HuH-7 (cell line): ENCODE results near the gene LUC7L3.
A peak's percentile ranks its signal among the peaks of the same experiment; 100 is the strongest.

ENCODE experiments used
- DNase-seq: peaks from one replicate; pipeline ENCODE4 v3.0.0; 2011; ENCODE audit warnings: low spot score

LUC7L3 gene

DNA sequence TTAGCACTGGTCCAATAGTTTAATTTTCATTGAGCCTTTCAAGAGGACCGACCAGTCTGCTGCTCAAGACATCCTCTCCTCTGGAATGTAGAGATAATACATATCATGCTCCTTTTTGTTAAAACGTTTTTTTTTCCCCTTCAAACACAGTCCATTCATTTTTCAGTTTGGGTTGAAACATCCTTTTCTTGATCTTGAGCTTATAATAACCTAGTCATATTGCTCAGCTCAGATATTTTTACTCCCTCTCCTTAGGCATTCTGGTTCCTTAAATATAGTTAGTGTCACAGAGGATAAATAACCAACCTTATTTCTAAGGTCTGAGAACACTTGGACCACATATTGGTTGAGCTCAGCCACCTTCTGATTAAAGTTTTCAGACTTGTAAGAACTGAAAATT lies 35.1 kb downstream of the LUC7L3 start:
- DNase-seq = no peak

DNA sequence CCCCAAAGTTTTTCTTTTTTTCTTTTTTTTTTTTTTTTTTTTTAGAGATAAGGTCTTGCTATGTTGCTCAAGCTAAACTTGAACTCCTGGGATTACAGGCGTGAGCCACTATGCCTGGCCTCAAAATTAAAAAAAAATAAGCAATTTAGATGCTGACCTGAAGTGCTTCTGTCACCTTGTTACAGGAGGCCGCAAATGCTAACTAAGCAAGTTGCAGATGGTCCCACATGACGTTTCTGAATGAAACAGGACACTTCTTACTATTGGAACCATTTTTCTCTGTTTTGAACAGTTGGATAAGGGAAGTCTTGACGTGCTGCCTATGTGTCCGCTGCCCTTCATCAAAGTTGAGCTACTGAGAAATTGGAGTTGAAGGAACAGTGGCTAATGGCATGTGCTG lies 39.1 kb downstream of the LUC7L3 start:
- no peak for DNase-seq

DNA sequence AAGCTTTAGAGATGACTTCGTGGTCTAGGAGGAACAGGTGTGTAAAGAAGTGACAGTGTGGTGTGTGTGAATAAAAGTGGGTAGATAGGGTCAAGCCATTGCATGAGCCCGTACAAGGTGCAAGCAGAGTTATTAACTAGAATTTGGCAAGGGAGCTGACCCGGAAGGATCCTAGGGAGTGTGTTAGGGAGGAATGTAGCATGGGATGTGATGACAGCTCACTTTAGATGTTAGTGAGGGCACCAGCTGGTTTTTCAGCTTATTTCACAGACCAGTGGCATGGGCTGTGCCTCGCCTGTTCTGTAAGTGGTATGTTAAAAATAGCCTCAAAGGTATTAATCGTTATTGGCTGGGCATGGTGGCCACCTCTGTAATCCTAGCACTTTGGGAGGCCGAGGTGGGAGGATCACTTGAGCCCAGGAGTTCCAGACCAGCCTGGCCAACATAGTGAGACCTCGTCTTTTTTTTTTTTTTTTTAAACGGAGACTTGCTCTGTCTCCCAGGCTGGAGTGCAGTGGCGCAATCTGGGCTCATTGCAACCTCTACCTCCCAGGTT lies 39.7 kb downstream of the LUC7L3 start:
- no peak for DNase-seq

DNA sequence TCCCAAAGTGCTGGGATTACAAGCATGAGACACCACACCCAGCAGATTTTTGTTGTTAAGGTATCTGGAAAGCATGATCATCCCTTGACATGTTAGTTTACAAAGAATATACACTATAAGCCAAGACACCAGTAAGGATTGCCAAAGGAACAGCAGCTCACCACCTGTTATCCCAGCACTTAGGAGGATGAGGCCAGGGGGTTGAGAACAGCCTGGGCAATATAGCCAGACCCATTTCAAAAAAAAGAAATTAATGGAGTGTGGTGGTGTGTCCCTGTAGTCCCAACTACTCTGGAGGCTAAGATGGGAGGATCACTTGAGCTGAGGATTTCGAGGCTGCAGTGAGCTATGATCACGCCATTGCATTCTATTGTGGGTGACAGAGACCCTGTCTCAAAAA lies 42.8 kb downstream of the LUC7L3 start:
- no peak for DNase-seq

DNA sequence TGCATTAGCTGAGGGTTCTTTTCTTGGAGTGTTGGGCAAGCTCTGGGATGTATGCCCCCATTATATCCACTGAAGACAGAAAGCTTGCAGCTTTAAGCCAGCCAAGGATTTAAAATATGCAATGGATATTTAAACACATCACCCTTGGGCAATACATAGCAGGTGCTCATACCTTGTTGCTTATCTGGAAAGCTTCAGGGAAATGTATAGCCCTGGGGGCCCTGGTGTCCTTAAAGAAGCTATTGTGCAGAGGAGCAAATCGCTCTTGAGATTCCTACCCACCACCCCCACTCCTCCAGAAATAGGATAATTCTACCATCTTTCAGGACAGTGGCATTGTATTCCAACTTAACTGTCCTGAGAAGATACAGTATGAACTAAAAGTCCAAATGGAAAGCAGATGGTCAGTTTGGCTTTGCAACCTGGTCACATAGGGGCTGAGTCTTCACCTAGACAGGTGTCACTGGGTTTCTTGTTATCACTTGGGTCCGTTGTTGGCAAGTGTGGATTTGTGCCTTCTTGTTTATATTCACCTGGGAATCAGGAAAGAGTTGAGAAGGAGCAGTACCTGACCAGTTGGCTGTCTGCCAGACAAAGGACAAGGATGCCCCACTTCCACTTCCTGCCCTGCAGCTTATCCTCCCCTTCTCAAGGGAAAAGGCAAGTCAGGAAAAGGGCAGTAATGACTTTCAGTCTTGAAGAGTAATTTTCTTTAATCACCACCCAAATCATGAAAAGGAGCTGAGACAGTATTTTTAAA lies 44.5 kb downstream of the LUC7L3 start:
- DNase-seq = no peak

DNA sequence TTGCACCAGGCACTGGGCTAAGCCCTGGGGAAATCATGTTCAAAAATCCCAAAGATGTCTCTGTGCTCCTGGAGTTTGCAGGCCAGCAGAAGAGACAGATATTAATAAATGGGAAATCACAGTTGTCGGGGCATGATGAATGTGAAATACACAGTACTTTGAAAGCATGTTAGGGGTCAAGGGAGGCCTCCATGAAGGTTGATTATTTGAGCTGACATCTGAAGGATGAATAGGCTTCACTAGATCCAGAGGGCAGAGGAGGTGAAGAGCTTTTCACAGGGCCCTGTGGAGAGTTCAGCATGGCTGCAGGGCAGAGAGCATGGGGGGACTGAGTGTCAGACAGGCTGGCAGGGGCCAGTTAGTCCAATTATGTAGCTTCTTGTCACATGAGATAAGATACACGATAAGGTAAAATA lies 45.3 kb downstream of the LUC7L3 start:
- DNase-seq = no peak

DNA sequence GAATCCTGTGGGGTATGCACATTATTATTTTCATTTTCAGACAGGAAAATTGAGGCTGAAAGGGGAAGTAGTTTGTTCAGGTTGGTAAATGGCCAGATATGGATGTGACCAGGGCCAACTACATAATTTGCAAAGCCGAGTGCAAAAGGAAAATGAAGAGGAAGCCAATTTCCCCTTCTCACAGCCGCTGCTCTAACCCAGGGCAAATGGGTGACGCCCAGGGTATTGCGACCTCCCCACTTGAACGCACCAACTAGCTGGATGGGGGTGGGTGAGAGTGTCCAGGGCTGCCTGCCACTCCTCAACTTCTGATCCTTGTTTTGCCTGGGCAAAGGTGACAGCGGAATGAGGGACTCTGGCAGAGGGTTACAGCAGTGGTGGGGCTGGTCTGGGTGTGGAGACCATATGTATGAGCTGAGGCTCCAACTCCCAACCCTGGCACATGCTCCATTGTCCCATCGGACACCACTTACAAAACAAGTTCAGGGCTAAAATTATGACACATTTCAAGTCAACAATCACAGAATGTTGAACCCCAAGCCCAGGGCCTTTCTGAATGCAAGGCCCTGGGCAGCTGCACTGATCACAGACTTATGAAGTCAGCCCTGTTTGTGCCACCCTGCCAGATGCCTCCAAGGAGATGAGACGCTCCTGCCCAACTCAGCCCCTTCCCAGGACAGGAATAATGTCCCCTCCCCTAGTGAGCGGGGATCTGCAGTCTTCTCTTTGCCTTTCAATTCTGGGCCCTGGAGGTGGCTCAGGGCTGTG lies 46.2 kb downstream of the LUC7L3 start:
- no peak for DNase-seq

DNA sequence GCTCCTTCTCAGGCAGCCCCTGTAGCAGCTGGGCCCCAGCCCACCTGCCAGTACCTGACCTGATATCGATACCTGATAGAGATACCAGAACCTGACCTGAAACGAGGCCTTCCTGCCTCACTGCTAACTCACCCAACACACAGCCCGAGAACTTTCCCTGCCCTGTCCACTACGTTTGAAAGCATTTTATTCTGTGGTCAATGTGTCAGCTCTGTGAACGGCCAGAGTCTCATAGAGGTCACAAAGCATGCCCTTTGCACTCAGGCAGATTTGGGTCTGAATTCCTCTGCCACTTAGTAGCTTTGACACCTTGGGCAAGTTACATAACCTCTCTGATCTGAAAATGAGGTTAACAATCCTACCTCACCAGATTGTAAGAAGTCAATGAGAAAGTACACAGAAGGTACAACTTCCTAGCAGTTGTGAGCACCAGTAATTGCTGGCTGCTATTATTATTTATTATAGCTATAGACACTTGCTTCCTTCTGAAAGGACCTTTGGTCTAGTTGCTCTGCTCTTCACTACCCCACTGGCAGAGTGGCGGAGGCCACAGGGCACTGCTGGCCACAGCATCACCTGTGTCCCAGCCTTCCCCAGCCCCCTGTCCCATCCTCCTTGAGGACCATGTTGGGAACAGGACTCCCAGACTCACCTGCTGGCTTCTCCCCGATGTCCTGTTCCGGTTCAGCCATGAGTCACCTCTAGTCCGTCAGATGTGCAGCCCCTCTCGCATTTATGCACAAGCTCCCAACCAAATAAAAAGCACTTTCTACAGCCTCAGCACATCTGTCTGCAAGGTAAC lies 47.0 kb downstream of the LUC7L3 start:
- DNase-seq = no peak

DNA sequence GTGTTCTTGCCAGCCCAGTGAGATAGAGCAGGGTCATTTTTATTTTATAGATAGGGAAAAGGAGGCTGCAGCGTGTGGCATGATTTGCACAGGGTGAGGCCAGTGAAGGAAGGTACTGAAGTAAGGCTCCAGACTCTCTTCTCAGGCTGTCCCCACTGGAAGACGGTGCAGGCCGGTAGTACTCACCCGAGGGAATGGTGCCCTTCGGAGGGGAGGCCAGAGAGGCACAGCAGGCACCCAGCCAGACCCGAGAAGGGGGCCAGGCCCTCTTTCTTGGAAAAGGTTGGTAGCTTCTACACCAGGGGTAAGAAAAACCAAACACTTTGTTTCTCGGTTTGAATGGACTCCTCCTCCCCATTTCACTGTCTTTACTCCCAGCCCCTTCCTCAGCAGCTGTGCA lies 47.6 kb downstream of the LUC7L3 start:
- no peak for DNase-seq

DNA sequence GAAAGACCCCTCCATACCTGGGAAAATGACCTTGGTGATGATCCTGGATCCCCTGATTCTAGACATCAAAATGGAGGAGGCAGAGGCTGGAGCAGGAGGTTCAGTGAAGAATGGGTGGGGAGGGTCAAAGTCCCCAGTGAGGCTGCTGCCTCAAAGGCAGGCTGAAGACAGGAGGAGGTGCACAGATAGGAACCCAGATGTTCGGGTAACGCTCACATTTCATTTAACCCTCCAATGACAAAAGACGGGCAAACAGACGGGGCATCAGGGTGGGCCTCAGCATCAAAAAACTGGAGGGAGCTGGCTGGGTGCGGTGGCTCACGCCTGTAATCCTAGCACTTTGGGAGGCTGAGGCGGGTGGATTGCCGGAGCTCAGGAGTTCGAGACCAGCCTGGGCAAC lies 48.0 kb downstream of the LUC7L3 start, which contains the start of gene ANKRD40CL:
Gene ANKRD40CL (minus strand): TSS at position 73 of the 400 bp plus-strand sequence. CDS start 605 bp downstream, outside the sequence.
- no peak for DNase-seq

DNA sequence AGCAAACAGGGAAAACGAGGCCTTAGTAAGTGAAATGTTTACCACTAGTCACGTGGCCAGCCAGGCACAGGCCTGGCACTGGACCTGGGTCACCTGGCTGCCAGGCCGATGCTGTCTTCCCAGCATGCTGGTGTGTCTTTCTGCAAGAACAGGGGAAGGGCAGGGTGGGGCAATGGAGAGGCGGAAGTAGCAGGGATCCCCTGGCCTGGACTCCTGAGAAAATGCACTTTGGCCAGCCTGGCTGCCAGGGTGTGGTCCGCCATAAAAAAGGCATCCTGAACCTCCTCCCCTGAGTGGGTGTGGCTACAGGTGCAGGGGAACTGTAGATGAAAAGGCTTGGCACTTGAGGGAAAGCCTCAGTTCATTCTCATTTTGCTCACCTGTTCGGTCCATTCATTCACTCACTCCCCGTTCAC lies 49.0 kb downstream of the LUC7L3 start:
- DNase-seq = peak; percentile 79

DNA sequence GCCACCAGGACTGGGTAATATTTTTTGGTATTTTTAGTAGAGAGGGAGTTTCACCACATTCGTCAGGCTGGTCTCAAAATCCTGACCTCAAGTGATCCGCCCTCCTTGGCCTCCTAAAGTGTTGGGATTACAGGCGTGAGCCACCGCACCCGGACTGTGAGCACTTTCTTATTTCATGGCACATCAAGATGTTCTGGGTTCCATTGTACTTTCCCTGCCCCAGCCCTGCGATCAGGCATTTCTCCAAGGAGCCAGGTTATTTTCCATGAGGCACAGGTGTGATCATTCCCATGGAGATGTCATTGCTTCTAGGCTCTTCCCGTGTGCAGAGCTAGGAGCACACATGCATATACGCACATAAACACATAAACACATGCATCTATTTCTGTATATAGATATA lies 50.5 kb downstream of the LUC7L3 start:
- no peak for DNase-seq

DNA sequence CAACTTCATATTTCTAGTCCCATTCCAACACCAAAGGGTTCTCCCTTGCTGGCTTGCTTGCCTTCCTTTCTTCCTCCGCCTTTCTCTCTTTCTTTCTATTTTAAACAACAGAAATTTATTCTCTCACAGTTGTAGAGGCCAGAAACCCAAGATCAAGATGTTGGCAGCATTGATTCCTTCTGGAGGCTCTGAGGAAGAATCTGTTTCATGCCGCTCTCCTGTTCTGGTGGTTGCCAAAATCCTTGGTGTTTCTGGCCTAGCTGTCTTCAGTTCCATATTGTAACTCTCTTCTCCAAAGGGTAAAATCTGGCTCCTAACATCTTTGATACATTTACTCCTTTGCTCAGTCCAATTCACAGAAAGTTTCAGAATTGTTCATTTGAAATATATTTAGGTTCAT lies 50.9 kb downstream of the LUC7L3 start:
- no peak for DNase-seq

DNA sequence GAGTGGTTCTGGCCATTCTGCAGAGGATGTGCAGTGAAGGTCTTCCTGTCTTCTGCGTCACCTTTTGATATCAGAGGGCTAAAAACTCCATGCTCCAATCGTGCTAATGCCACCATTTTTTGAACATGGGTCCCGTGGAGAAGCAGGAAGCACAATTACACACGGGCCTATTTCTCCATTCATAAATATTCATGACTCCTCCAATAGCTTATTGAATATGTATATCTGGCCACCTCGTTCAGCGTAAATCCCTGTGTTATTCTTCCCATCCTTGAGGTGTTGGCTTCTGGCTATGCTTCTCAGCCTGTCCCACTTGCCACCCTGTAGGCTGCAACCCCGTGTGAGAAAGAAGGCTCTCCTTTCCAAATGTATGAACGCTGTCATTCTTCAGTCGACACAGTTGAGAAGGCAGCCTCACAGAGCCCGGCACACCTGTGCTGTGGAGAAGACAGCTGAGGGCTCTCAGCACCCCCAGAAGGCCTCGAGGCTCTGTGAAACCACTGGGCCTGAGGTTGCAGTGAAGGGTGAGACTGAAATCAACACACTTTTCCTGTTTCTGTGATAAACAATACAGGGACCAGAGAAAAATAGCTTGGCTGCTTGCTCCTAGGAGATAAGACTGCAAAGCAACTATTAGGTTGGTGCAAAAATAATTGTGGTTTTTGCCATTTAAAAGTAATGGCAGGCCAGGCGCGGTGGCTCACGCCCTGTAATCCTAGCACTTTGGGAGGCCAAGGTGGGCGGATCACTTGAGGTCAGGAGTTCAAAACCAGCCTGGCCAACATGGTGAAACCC lies 52.8 kb downstream of the LUC7L3 start:
- no peak for DNase-seq

DNA sequence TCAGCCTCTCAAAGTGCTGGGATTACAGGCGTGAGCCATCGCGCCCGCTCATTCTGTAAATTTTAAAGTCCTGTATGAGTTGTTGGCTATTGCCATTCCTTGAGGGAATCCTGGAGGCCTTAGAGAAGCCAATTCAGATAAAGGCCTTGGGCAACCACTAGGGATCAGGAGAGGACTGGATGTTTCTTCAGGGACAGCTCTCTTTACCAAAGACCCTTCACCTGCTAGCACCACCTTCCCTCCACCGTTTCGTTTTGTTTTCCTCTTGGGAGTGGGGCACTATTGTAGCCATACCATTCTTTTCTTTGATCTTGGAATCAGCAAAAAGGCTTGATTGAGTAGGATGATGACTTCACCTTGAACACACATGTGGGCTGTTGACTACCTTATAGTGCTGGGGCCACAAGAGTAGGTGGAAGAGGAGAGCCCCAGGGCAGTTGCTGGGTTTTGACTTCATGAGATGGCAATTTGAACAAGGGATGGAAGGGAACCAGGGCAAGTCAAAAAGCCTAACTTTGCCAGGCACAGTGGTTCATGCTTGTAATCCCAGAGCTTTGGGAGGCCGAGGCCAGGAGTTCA lies 54.9 kb downstream of the LUC7L3 start:
- DNase-seq = no peak

DNA sequence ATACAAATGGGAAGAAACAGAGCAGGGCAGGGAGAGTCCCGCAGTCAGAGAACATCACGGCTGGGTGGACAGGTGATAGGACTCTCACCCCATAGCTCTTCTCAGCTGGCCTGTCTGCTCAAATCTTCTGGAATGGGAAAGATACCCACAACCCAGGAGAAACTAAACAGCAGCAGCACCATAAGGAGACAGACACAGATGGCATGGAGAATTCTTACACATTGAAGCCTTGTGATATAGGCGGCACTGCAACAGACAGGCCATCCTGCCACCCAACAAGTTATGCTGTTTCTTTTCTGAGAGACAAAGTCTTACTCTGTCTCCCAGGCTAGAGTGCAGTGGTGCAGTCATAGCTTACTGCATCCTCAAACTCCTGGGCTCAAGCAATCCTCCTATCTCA lies 56.5 kb downstream of the LUC7L3 start:
- DNase-seq = no peak

DNA sequence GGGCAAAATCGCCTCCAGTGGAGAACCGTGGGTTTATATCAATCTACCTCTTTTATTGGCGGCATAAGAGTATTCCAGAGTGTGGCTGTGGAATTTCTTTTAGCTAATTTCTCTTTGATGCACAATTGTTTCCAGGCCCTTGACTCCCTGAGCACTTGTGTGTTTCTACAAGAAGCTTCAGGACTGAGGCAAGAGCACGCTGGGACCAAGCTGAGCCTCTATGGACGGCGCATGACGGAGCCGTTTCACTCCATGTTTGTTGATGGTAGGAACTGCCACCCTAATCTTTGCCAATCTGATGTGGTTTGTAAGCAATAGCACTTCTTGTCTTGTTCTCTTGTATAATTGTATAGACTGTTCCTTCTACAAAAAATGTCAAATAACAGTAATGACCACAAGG lies 59.1 kb downstream of the LUC7L3 start:
- DNase-seq = no peak

DNA sequence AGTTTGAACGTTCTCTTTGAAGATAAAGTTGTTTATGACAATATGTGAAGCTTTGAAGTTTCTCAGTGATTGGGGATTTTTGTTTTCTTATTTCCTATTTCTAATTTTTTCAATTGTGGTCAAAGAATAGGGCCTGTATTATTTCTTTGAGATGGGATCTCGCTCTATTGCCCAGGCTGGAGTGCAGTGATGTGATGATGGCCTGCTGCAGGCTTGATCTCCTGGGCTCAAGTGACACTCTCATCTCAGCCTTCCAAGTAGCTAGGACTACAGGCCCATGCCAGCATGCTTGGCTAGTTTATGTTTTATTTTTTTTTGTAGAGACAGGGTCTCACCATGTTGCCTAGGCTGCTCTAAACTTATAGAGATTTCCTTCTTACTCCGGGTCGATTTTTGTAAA lies 59.6 kb downstream of the LUC7L3 start:
- no peak for DNase-seq

DNA sequence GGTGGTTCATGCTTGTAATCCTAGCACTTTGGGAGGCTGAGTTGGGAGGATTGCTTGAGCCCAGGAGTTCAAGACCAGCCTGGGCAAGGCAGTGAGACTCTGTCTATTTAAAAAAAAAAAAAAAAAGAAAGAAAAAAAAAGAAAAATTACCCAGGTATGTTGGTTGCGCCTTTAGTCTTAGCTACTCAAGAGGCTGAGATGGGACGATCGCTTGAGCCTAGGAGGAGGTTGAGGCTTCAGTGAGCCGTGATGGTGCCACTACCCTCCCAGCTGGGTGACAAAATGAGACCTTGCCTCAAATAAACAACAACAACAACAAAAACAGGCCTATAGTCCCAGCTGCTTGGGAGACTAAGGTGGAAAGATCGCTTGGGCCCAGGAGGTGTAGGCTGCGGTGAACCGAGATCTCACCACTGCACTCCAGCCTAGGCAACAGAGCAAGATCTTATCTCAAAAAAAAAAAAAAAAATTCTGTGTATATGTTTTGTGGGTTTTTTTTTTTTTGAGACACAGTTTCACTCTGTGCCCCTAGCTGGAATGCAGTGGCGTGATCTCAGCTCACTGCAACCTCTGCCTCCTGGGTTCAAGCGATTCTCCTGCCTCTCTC lies 60.4 kb downstream of the LUC7L3 start:
- no peak for DNase-seq

DNA sequence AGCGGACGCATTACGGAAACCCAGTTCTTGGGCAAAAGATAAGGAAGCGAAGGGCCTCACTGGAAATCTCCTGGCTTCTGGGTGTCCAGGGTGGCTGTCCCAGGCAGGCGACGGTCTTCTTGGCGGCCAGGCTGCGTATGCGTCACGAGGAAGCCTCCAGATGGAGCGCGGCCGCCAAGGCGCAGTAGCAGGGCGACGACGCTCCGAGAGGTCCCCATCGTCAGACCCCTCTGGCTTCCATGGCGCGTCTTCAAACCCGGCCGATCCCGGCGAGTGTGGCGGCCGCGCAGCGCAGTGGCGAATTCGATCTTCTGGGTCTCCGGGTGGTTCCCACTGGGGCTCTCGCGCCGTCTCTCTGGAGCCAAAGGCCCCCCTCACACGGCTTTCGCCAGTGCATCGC lies 61.8 kb downstream of the LUC7L3 start:
- DNase-seq = no peak

DNA sequence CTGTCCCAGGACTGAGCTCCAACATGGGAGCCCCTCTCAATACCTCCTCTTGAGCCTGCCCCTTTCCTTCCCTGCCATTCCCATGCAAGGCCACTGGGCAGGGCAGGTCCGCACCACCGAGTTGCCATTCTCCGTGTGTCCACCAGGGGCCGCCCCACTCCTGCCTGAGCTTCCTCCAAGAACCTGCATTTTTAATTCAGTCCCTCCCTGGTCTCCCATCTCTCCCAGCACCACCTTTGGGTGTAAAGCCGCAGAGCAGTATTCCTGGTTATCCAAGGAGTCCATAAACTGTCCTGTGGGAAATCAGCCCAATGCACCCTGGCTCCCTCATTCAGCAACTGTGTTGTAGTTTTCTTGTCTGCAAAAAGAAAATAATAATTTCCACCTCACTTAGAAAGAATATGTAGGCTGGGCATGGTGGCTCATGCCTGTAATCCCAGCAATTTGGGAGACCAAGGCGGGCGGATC lies 63.8 kb downstream of the LUC7L3 start:
- DNase-seq = peak; percentile 94
